NT2/D1 (cell line): Measurements from ENCODE around the gene PDK2.

Source experiments
- YY1 ChIP-seq: IDR thresholded peaks from 2 replicates; pipeline ENCODE4 v1.6.1; 2011; ENCODE audit not compliant: insufficient read length, insufficient read depth
- ZNF274 ChIP-seq: IDR thresholded peaks from 2 replicates; pipeline ENCODE4 v1.6.1; 2011; ENCODE audit warnings: mild to moderate bottlenecking, low read depth, low read length

DNA sequence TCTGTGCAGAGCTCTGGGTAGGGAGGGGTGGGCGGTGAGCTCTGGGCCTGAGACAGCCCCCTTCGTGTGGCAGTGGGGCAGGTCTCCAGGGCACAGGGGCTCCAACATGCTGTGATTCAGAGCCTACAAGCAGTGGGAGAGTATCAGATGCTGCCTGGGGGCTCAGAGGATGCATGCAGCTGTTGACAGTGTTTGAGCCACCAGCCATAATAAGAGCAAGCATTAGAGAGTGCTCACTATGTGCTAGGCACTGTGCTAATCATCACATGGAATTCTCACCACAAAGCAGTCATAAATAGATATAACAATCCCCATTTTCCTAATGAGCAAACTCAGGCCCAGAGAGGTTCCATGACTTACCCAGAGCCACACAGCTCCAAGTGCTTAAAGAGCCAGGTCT is 8.1 kb downstream of the PDK2 start:
- TF ChIP-seq ZNF274 (no peak), YY1 (no peak)
